Mesenchymal stem cell (in vitro differentiated cells and primary cell): ENCODE results near the gene PPP1R13L.

Source experiments
- DNase-seq: peaks from one replicate; pipeline ENCODE4 v3.0.0-alpha.2; 2013
- H2AFZ ChIP-seq: one replicate; pipeline ENCODE4 v1.6.1; 2013; ENCODE audit warnings: low read depth, mild to moderate bottlenecking, control low read depth, inconsistent platforms, low read length, moderate library complexity
- H2AK5ac ChIP-seq: 2 replicates; pipeline ENCODE4 v1.6.1; 2013; ENCODE audit warnings: low read length, moderate library complexity, mild to moderate bottlenecking, inconsistent platforms; ENCODE audit not compliant: severe bottlenecking
- H2BK120ac ChIP-seq: one replicate; pipeline ENCODE4 v1.6.1; 2013; ENCODE audit warnings: low read depth, mild to moderate bottlenecking, inconsistent platforms, low read length, moderate library complexity
- H2BK12ac ChIP-seq, 2 experiments: one replicate each; pipeline ENCODE4 v1.6.1; 2013; ENCODE audit warnings: inconsistent platforms in 2 of 2, low read length in 2 of 2, mild to moderate bottlenecking in 2 of 2, moderate library complexity in 2 of 2, control low read depth in 1 of 2
- H2BK15ac ChIP-seq: one replicate; pipeline ENCODE4 v1.6.1; 2013; ENCODE audit warnings: mild to moderate bottlenecking, low read depth, inconsistent platforms; ENCODE audit not compliant: poor library complexity, severe bottlenecking
- H2BK5ac ChIP-seq: 2 replicates; pipeline ENCODE4 v1.6.1; 2013; ENCODE audit warnings: low read depth, mild to moderate bottlenecking, low read length, control low read depth, inconsistent platforms; ENCODE audit not compliant: poor library complexity, severe bottlenecking
- H3K14ac ChIP-seq, 2 experiments: one replicate each; pipeline ENCODE4 v1.6.1; 2013; ENCODE audit warnings: inconsistent platforms in 2 of 2, low read length in 2 of 2, control low read depth in 1 of 2, mild to moderate bottlenecking in 1 of 2, moderate library complexity in 1 of 2
- H3K18ac ChIP-seq, 2 experiments: one replicate each; pipeline ENCODE4 v1.6.1; 2013; ENCODE audit warnings: inconsistent platforms in 2 of 2, low read length in 2 of 2, control low read depth in 1 of 2, low read depth in 1 of 2, mild to moderate bottlenecking in 1 of 2
- H3K23ac ChIP-seq, 2 experiments: one replicate each; pipeline ENCODE4 v1.6.1; 2013; ENCODE audit warnings: inconsistent platforms in 2 of 2, low read length in 2 of 2, mild to moderate bottlenecking in 2 of 2, moderate library complexity in 2 of 2, control low read depth in 1 of 2
- H3K27ac ChIP-seq: 2 replicates; pipeline ENCODE4 v1.5.1; 2013; ENCODE audit warnings: mild to moderate bottlenecking, moderate library complexity, low read length, control low read depth, inconsistent platforms; ENCODE audit not compliant: poor library complexity, severe bottlenecking
- H3K27me3 ChIP-seq, 2 experiments: 2 replicates each; pipeline versions ENCODE4 v1.6.1 to v1.7.0; 2013; ENCODE audit warnings: low read length in 2 of 2, mild to moderate bottlenecking in 2 of 2, moderate library complexity in 2 of 2, control low read depth in 1 of 2, inconsistent platforms in 1 of 2; ENCODE audit not compliant: control insufficient read depth in 1 of 2, insufficient read depth in 1 of 2
- H3K36me3 ChIP-seq, 2 experiments: 2 replicates each; pipeline versions ENCODE4 v1.6.1 to v1.7.0; 2013; ENCODE audit warnings: low read length in 2 of 2, control low read depth in 1 of 2, inconsistent platforms in 1 of 2, low read depth in 1 of 2, mild to moderate bottlenecking in 1 of 2; ENCODE audit not compliant: insufficient read depth in 2 of 2, control insufficient read depth in 1 of 2
- H3K4ac ChIP-seq, 2 experiments: one replicate each; pipeline ENCODE4 v1.6.1; 2013; ENCODE audit warnings: inconsistent platforms in 2 of 2, low read length in 2 of 2, mild to moderate bottlenecking in 2 of 2, moderate library complexity in 2 of 2, control low read depth in 1 of 2, low read depth in 1 of 2
- H3K4me1 ChIP-seq: 2 replicates; pipeline ENCODE4 v1.6.1; 2013; ENCODE audit warnings: low read depth, low read length, control low read depth; ENCODE audit not compliant: control insufficient read depth, insufficient read depth
- H3K4me2 ChIP-seq: 2 replicates; pipeline ENCODE4 v1.6.1; 2013; ENCODE audit warnings: low read length, mild to moderate bottlenecking, inconsistent platforms; ENCODE audit not compliant: poor library complexity, severe bottlenecking
- H3K4me3 ChIP-seq, 2 experiments: 2 replicates each; pipeline versions ENCODE4 v1.5.1 to v1.7.0; 2013; ENCODE audit warnings: low read length in 2 of 2, mild to moderate bottlenecking in 2 of 2, control low read depth in 1 of 2, low read depth in 1 of 2; ENCODE audit not compliant: insufficient read depth in 1 of 2
- H3K79me1 ChIP-seq: replicated peaks from 2 replicates; pipeline ENCODE4 v1.6.1; 2013; ENCODE audit warnings: mild to moderate bottlenecking, control low read depth, low read length, inconsistent platforms; ENCODE audit not compliant: poor library complexity, severe bottlenecking
- H3K9ac ChIP-seq: 2 replicates; pipeline ENCODE4 v1.7.0; 2013; ENCODE audit warnings: mild to moderate bottlenecking, low read length, moderate library complexity
- H3K9me3 ChIP-seq: 2 replicates; pipeline ENCODE4 v1.7.0; 2013; ENCODE audit warnings: mild to moderate bottlenecking, low read length; ENCODE audit not compliant: control insufficient read depth
- H4K8ac ChIP-seq: one replicate; pipeline ENCODE4 v1.6.1; 2013; ENCODE audit warnings: inconsistent platforms, mild to moderate bottlenecking, low read length, moderate library complexity
- H4K91ac ChIP-seq: one replicate; pipeline ENCODE4 v1.6.1; 2013; ENCODE audit warnings: mild to moderate bottlenecking, low read length, inconsistent platforms
- WGBS: methylation state at CpG from one replicate; pipeline ENCODE4 v1.1.7; 2013; ENCODE audit warnings: mixed read lengths; 5-methylcytosine and 5-hydroxymethylcytosine counted together

Gene PPP1R13L

DNA sequence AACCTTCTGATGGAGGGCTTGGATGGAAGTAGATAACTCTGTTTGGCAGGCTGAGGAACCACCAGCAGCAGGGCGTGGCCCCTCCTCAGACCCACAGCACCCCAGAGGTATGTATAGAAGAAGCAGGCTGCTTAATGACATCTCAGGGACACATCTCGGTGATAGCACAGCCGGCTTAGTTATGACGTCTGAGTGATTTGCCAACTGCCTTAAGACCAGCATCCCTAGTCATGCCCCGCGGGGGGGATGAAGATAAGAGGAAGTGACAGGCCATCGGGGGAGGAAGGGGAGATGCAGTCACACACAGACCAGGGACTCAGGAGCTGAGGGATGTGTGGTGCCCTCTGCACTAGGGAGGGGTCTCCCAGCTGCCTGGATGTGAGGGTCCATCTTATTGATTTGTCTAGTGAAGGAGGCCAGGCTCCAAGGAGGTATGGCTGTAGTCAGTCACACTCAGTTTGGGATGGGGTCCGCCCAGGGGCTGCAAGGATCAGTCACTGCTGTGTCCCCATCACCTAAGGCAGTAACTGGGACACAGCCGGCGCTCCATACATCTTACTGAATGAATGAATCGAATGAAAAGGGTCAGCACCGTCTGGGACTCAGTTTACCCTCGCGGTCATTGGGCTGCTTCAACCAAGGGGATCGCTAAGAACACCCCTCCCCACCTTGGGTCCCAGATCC lies 38.1 kb upstream of the PPP1R13L start:
- Histone ChIP-seq H3K9me3 (no peaks in the 10 kb centered on the region), H2BK120ac (no peak overlapping the region), H2BK5ac (no peak overlapping the region), H2AK5ac (no peak overlapping the region), H2AFZ (no peak overlapping the region), H3K9ac (peak overlapping the region; percentile 92), H3K4me1 (peaks cover 21% of the 10 kb centered on the region), H3K27ac (no peak overlapping the region), H3K4me3 (peak overlapping the region; percentile 37 to 79), H2BK15ac (peak overlapping the region; percentile 65), H3K36me3 (no peaks in the 10 kb centered on the region), H4K91ac (peak overlapping the region; percentile 88), H4K8ac (no peak overlapping the region), H3K18ac (peak overlapping the region; percentile 47 to 52), H3K27me3 (no peaks in the 10 kb centered on the region), H3K14ac (peak overlapping the region in 1 of 2 experiments; percentile 53), H2BK12ac (peak overlapping the region; percentile 67 to 87), H3K79me1 (no peaks in the 10 kb centered on the region), H3K23ac (no peak overlapping the region), H3K4ac (peak overlapping the region in 1 of 2 experiments; percentile 2), H3K4me2 (peak overlapping the region; percentile 90)
- peak; percentile 83 for DNase-seq
- 10% methylated on average over 14 of the region's 15 CpGs for WGBS

DNA sequence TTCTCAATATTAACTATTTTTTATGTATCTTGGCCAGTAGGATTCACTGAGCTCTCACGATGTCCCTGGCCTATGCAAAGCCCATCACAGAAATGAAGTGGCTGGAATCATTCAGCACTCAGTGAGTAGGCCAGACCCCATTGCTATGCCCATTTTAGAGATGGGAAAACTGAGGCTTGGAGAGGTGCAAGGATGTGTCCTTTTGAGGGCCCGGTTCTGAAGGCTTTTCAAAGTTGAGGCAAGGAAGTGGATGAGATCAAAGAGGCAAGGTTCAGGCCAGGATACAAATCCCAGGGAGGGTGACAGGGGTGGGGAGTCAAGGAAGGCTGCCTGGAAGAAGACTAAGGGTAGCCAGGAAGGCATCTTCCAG lies 37.5 kb upstream of the PPP1R13L start:
- Histone ChIP-seq H3K4me1 (peaks cover 21% of the 10 kb centered on the region), H2AK5ac (no peak overlapping the region), H4K91ac (no peak overlapping the region), H3K23ac (no peak overlapping the region), H3K4me2 (no peak overlapping the region), H3K27me3 (no peaks in the 10 kb centered on the region), H3K9me3 (no peaks in the 10 kb centered on the region), H3K14ac (no peak overlapping the region), H3K4me3 (no peak overlapping the region), H2AFZ (no peak overlapping the region), H3K27ac (no peak overlapping the region), H2BK12ac (peak overlapping the region; percentile 67 to 87), H3K18ac (peak overlapping the region in 1 of 2 experiments; percentile 26), H3K36me3 (no peaks in the 10 kb centered on the region), H2BK120ac (no peak overlapping the region), H3K4ac (no peak overlapping the region), H3K9ac (peak overlapping the region; percentile 92), H2BK5ac (no peak overlapping the region), H2BK15ac (peak overlapping the region; percentile 65), H3K79me1 (no peaks in the 10 kb centered on the region), H4K8ac (no peak overlapping the region)
- DNase-seq, result no peak
- 100% methylated on average over 2 of the region's 2 CpGs for WGBS

DNA sequence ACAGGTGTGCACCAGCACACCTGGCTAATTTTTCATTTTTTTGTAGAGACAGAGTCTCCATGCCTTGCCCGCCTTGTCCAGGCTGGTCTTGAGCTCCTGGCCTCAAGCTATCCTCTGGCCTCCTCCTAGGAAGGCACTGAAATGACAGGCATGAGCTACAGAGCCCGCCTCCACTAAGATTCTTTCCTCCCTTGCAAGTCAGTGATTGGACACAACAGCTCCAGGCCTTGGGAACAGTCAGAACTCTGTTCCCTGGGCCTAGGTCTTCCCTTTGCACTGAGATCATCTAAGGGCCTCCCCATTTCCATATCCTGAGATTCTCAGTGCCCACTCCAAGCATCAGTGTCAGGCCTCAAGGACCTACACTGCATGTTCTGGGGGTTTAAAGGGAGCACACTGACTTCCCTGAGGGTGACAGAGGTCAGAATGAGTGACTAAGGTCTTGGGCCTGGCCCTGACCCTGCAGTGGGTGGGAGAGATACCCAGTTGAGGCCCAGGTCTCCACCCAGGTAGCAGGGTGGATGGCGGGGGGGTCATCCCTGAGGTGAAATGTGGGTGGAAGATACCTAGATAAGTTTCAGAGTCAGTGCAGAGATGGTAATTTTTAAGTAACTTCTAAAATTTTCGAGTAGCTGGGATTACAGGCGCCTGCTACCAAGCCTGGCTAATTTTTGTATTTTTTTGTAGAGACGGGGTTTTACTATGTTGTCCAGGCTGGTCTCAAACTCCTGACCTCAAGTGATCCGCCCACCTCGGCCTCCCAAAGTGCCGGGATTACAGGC lies 36.2 kb upstream of the PPP1R13L start:
- no peak overlapping the region for H2BK15ac ChIP-seq
- peak overlapping the region in 1 of 2 experiments; percentile 26 for H3K4ac ChIP-seq
- no peaks in the 10 kb centered on the region for H3K9me3 ChIP-seq
- no peak overlapping the region for H2BK5ac ChIP-seq
- no peaks in the 10 kb centered on the region for H3K36me3 ChIP-seq
- peak overlapping the region; percentile 21 for H4K8ac ChIP-seq
- no peak overlapping the region for H3K4me3 ChIP-seq
- DNase-seq, result peak; percentile 79
- peak overlapping the region; percentile 70 for H2AFZ ChIP-seq
- no peak overlapping the region for H2BK120ac ChIP-seq
- peak overlapping the region in 1 of 2 experiments; percentile 45 for H3K14ac ChIP-seq
- peak overlapping the region; percentile 36 for H3K9ac ChIP-seq
- peak overlapping the region; percentile 12 for H4K91ac ChIP-seq
- H3K27ac ChIP-seq, result no peak overlapping the region
- peak overlapping the region; percentile 6 to 95 for H2BK12ac ChIP-seq
- 94% methylated on average over 9 of the region's 9 CpGs for WGBS
- peak overlapping the region in 1 of 2 experiments; percentile 92 for H3K23ac ChIP-seq
- H3K18ac ChIP-seq, result peak overlapping the region in 1 of 2 experiments; percentile 76
- no peaks in the 10 kb centered on the region for H3K79me1 ChIP-seq
- H3K4me2 ChIP-seq, result no peak overlapping the region
- H2AK5ac ChIP-seq, result no peak overlapping the region
- no peaks in the 10 kb centered on the region for H3K27me3 ChIP-seq
- peaks cover 21% of the 10 kb centered on the region for H3K4me1 ChIP-seq

DNA sequence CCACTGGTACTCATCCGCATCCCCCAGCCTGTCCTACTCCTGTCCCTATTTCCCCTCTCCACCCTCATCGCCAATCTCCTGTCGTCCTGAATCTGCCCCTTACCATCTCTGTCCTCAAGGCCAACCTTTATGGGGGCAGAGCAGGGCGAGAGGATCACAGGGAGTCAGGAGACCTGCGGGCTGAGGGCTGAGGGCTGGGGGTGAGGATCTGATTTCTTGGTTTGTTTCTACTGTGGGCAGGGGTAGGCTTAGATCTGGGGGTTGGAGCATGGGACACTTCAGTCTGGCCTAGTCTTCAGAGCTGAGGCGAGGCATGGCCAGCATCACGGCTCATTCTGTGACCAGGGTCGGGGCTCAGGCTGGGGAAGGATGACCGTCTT lies 35.4 kb upstream of the PPP1R13L start:
- peak overlapping the region; percentile 85 for H3K9ac ChIP-seq
- no peaks in the 10 kb centered on the region for H3K9me3 ChIP-seq
- H4K91ac ChIP-seq, result peak overlapping the region; percentile 79
- peak overlapping the region; percentile 56 for H2BK120ac ChIP-seq
- H2AFZ ChIP-seq, result peak overlapping the region; percentile 70
- peak overlapping the region in 1 of 2 experiments; percentile 94 for H3K4ac ChIP-seq
- no peaks in the 10 kb centered on the region for H3K79me1 ChIP-seq
- DNase-seq, result no peak
- H3K4me1 ChIP-seq, result peaks cover 21% of the 10 kb centered on the region
- peak overlapping the region in 1 of 2 experiments; percentile 57 for H3K14ac ChIP-seq
- H4K8ac ChIP-seq, result peak overlapping the region; percentile 80
- H3K27ac ChIP-seq, result no peak overlapping the region
- H3K4me3 ChIP-seq, result peak overlapping the region; percentile 71 to 72
- H3K36me3 ChIP-seq, result no peaks in the 10 kb centered on the region
- peak overlapping the region; percentile 92 for H2BK15ac ChIP-seq
- H3K18ac ChIP-seq, result peak overlapping the region; percentile 25 to 92
- no peak overlapping the region for H3K23ac ChIP-seq
- no peak overlapping the region for H2BK5ac ChIP-seq
- 73% methylated on average over 7 of the region's 9 CpGs for WGBS
- H2AK5ac ChIP-seq, result no peak overlapping the region
- no peaks in the 10 kb centered on the region for H3K27me3 ChIP-seq
- peak overlapping the region; percentile 78 for H3K4me2 ChIP-seq
- peak overlapping the region; percentile 22 to 96 for H2BK12ac ChIP-seq
